ENCODE results near the gene ASTN2. TPM values are rescaled to one million over a fixed set of nuclear protein-coding genes. Genes with fewer than 3 reads are reported as not detected.
"Not testable (repeated sequence)": the region's sequence is repeated elsewhere in the genome, so short reads cannot be mapped to it uniquely, and the experiment has no call there.

ASTN2 gene
- total RNA-seq, 1 experiment from 2014 or later = 4.8 TPM

DNA sequence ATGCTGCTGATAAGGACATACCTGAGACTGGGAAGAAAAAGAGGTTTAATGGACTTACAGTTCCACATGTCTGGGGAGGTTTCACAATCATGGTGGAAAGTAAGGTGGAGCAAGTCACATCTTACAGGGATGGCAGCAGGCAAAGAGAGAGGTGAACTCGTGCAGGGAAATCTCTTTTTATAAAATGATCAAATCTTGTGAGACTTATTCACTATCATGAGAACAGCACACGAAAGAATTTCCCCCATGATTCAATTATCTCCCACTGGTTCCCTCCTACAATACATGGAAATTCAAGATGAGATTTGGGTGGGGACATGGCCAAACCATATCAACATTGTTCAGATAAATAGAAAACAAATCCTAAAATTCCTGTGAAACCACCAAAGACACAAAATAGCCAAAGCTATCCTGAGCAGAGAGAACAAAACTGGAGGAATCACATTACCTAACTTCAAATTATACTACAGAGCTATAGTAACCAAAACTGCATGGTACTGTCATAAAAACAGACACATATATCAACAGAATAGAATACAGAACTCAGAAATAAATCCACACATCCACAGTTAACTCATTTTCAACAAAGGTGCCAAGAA lies 958.3 kb downstream of the ASTN2 start:
- no TSS peak for BruUV-seq (replicated peaks)
- ChIA-PET RAD21 (ENCODE audit: low non-redundant PET in 1 of 2, low total read pairs in 2 of 2, uncharacterized antibody in 2 of 2, unreplicated experiment in 2 of 2) (no interaction called here), CTCF (no interaction called here), POLR2A (no interaction called here)
- Histone ChIP-seq H3K27ac (ENCODE audit: low read depth, low read length) (no peak overlapping the region), H3K79me2 (ENCODE audit: insufficient read depth, low read length) (no peaks in the 10 kb centered on the region), H3K4me2 (ENCODE audit: low read length) (no peak overlapping the region), H3K4me1 (ENCODE audit: control insufficient read depth in 1 of 2, insufficient read depth in 2 of 2, low read length in 2 of 2) (no peaks in the 10 kb centered on the region), H3K27me3 (ENCODE audit: insufficient read depth, low read length) (no peaks in the 10 kb centered on the region; the same call in 1 of the 2 replicates), H4K20me1 (ENCODE audit: insufficient read depth) (no peaks in the 10 kb centered on the region), H3K9me2 (ENCODE audit: insufficient read depth) (no peaks in the 10 kb centered on the region), H3K9me3 (ENCODE audit: control insufficient read depth in 1 of 2, insufficient read depth in 1 of 2, low read depth in 1 of 2, low read length in 2 of 2) (peaks cover 0 to 5% of the 10 kb centered on the region in 2 experiments; a peak in 2 of 4 replicates), H3K9ac (ENCODE audit: low read length) (no peak overlapping the region), H3K36me3 (ENCODE audit: control insufficient read depth in 1 of 2, insufficient read depth in 2 of 2, low read length in 2 of 2) (no peaks in the 10 kb centered on the region), H2AFZ (ENCODE audit: low read depth, low read length, poor library complexity, severe bottlenecking) (no peak overlapping the region), H3K4me3 (replicated peaks in 1 of 2; ENCODE audit: low read depth in 1 of 2, low read length in 2 of 2) (no peak overlapping the region)
- no peak for TF ChIP-seq ZNF274 (IDR thresholded peaks at IDR 0.05; ENCODE audit: low read depth, low read length)
- DNase-seq (ENCODE audit: low read depth, low spot score) (no peak), ATAC-seq (no peak)
- intact Hi-C loops (cut with micrococcal nuclease) = no loop called here

GRCh38 chr9:116454539-116454938 lies 960.3 kb downstream of the ASTN2 start:
- ATAC-seq; CTCF ChIA-PET; POLR2A ChIA-PET; BruUV-seq (replicated peaks); H3K36me3 ChIP-seq (ENCODE audit: control insufficient read depth in 1 of 2, insufficient read depth in 2 of 2, low read length in 2 of 2); H3K9me3 ChIP-seq (ENCODE audit: control insufficient read depth in 1 of 2, insufficient read depth in 1 of 2, low read depth in 1 of 2, low read length in 2 of 2); H3K27ac ChIP-seq (ENCODE audit: low read depth, low read length); H3K9ac ChIP-seq (ENCODE audit: low read length); H3K4me3 ChIP-seq (replicated peaks in 1 of 2; ENCODE audit: low read depth in 1 of 2, low read length in 2 of 2); H3K4me1 ChIP-seq (ENCODE audit: control insufficient read depth in 1 of 2, insufficient read depth in 2 of 2, low read length in 2 of 2); H2AFZ ChIP-seq (ENCODE audit: low read depth, low read length, poor library complexity, severe bottlenecking); intact Hi-C loops (cut with micrococcal nuclease); H3K4me2 ChIP-seq (ENCODE audit: low read length); H4K20me1 ChIP-seq (ENCODE audit: insufficient read depth); DNase-seq (ENCODE audit: low read depth, low spot score); H3K79me2 ChIP-seq (ENCODE audit: insufficient read depth, low read length); H3K9me2 ChIP-seq (ENCODE audit: insufficient read depth); H3K27me3 ChIP-seq (ENCODE audit: insufficient read depth, low read length); RAD21 ChIA-PET (ENCODE audit: low non-redundant PET in 1 of 2, low total read pairs in 2 of 2, uncharacterized antibody in 2 of 2, unreplicated experiment in 2 of 2): not testable (repeated sequence)

GRCh38 chr9:116453785-116454184 lies 961.1 kb downstream of the ASTN2 start:
- H3K9me2 ChIP-seq (ENCODE audit: insufficient read depth) = no peaks in the 10 kb centered on the region
- H2AFZ ChIP-seq (ENCODE audit: low read depth, low read length, poor library complexity, severe bottlenecking) = no peak overlapping the region
- no peak for ATAC-seq
- H3K27me3 ChIP-seq (ENCODE audit: insufficient read depth, low read length) = no peaks in the 10 kb centered on the region
- intact Hi-C loops (cut with micrococcal nuclease) = no loop called here
- CTCF ChIA-PET = no interaction called here
- BruUV-seq (replicated peaks) = no TSS peak
- no peak overlapping the region for H3K27ac ChIP-seq (ENCODE audit: low read depth, low read length)
- no peaks in the 10 kb centered on the region for H3K4me1 ChIP-seq (ENCODE audit: control insufficient read depth in 1 of 2, insufficient read depth in 2 of 2, low read length in 2 of 2)
- no peaks in the 10 kb centered on the region for H3K36me3 ChIP-seq (ENCODE audit: control insufficient read depth in 1 of 2, insufficient read depth in 2 of 2, low read length in 2 of 2)
- no peaks in the 10 kb centered on the region for H4K20me1 ChIP-seq (ENCODE audit: insufficient read depth)
- H3K4me2 ChIP-seq (ENCODE audit: low read length) = no peak overlapping the region
- H3K4me3 ChIP-seq (replicated peaks in 1 of 2; ENCODE audit: low read depth in 1 of 2, low read length in 2 of 2) = no peak overlapping the region
- H3K79me2 ChIP-seq (ENCODE audit: insufficient read depth, low read length) = no peaks in the 10 kb centered on the region
- peaks cover 0 to 5% of the 10 kb centered on the region in 2 experiments; a peak in 2 of 4 replicates for H3K9me3 ChIP-seq (ENCODE audit: control insufficient read depth in 1 of 2, insufficient read depth in 1 of 2, low read depth in 1 of 2, low read length in 2 of 2)
- RAD21 ChIA-PET (ENCODE audit: low non-redundant PET in 1 of 2, low total read pairs in 2 of 2, uncharacterized antibody in 2 of 2, unreplicated experiment in 2 of 2) = no interaction called here
- no peak for DNase-seq (ENCODE audit: low read depth, low spot score)
- POLR2A ChIA-PET = no interaction called here
- H3K9ac ChIP-seq (ENCODE audit: low read length) = no peak overlapping the region
- TF ChIP-seq YY1 (IDR thresholded peaks at IDR 0.05; ENCODE audit: extremely low read depth, insufficient replicate concordance, low read depth, low read length) (no peak), MAX (IDR thresholded peaks at IDR 0.05) (no peak), POLR2A (IDR thresholded peaks at IDR 0.05; ENCODE audit: borderline replicate concordance, extremely low read depth, insufficient read depth, insufficient read length) (no peak), RAD21 (IDR thresholded peaks at IDR 0.05; ENCODE audit: low read depth) (no peak), CBX3 (IDR thresholded peaks at IDR 0.05; ENCODE audit: low read depth) (no peak), ZNF274 (IDR thresholded peaks at IDR 0.05; ENCODE audit: low read depth, low read length) (no peak), CEBPB (IDR thresholded peaks at IDR 0.05; ENCODE audit: low read depth) (no peak), ELF1 (IDR thresholded peaks at IDR 0.05; ENCODE audit: borderline replicate concordance, low read depth) (no peak), SRF (IDR thresholded peaks at IDR 0.05; ENCODE audit: low read depth) (no peak), ATF3 (IDR thresholded peaks at IDR 0.05) (no peak), ZBTB33 (IDR thresholded peaks at IDR 0.05; ENCODE audit: extremely low read depth, insufficient replicate concordance, low read length) (no peak)
